OCI-LY7 (cell line): ENCODE results near the gene BAG2.

Source experiments
- EZH2phosphoT487 ChIP-seq: fragments of 200-600 bp; sonication (generic); IDR thresholded peaks from 2 replicates; pipeline ENCODE4 v1.6.1; 2018; ENCODE audit warnings: low read depth, borderline replicate concordance, mild to moderate bottlenecking, mixed run types, antibody characterized with exemption, low read length, moderate library complexity, mixed read lengths
- TF ChIP-seq, protein P1 (sequence below): fragments of 200-600 bp; sonication (generic); conservative IDR thresholded peaks from 2 replicates; pipeline ENCODE4 v1.5.1; 2014; ENCODE audit warnings: mild to moderate bottlenecking, antibody characterized with exemption, low read length, moderate library complexity, mixed read lengths

DNA sequence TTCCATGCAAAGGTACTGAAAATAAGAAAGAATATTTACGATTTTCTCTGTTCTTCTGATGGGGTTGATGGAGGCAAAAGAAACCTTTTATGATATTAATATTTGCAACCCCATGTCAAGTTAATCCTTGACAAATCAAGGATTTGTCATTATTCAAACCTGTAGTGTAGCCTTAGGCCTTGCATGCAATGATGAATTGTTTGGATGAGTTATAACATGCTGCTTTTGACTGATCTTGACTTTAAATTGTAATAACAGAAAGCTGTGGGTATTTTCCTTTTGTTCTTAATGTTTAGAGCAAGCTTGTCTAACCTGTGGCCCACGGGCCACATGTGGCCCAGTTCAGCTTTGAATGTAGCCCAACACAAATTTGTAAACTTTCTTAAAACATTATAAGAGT is 13.0 kb upstream of the BAG2 start:
- TF ChIP-seq, protein P1, sequence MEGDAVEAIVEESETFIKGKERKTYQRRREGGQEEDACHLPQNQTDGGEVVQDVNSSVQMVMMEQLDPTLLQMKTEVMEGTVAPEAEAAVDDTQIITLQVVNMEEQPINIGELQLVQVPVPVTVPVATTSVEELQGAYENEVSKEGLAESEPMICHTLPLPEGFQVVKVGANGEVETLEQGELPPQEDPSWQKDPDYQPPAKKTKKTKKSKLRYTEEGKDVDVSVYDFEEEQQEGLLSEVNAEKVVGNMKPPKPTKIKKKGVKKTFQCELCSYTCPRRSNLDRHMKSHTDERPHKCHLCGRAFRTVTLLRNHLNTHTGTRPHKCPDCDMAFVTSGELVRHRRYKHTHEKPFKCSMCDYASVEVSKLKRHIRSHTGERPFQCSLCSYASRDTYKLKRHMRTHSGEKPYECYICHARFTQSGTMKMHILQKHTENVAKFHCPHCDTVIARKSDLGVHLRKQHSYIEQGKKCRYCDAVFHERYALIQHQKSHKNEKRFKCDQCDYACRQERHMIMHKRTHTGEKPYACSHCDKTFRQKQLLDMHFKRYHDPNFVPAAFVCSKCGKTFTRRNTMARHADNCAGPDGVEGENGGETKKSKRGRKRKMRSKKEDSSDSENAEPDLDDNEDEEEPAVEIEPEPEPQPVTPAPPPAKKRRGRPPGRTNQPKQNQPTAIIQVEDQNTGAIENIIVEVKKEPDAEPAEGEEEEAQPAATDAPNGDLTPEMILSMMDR = no peak
- no peak for TF ChIP-seq EZH2phosphoT487
